K562 (cell line): Measurements from ENCODE around the gene HEG1.

Experiments
- BHLHE40 ChIP-seq: IDR thresholded peaks from 2 replicates; pipeline ENCODE4 v1.6.1; 2011; ENCODE audit warnings: low read length, improper control_type of control experiment
- BRCA1 ChIP-seq, 2 experiments: fragments of 450-650 bp in 1 of 2; sonication (generic) in 1 of 2; formaldehyde crosslinking in 1 of 2; IDR thresholded peaks; 2 replicates each; pipeline versions ENCODE4 v1.5.0 to v1.6.1; 2017 to 2020; ENCODE audit warnings: mild to moderate bottlenecking in 1 of 2, missing genetic modification reagents in 1 of 2
- CTCF ChIP-seq, 3 experiments: IDR thresholded peaks in 2 of 3; conservative IDR thresholded peaks in 1 of 3; 2 replicates each; pipeline ENCODE4 v1.5.1; 2011 to 2012; ENCODE audit warnings: low read length in 3 of 3, mild to moderate bottlenecking in 3 of 3, control low read depth in 2 of 3, improper control_type of control experiment in 1 of 3, inconsistent platforms in 1 of 3, low read depth in 1 of 3, mixed read lengths in 1 of 3, moderate library complexity in 1 of 3; ENCODE audit not compliant: insufficient read depth in 2 of 3
- CUX1 ChIP-seq: fragments of 200-800 bp; sonication (Bioruptor generic); IDR thresholded peaks from 2 replicates; pipeline ENCODE4 v1.6.1; 2016; ENCODE audit warnings: missing genetic modification characterization, missing compliant biosample characterization
- POLR2AphosphoS5 ChIP-seq: IDR thresholded peaks from 2 replicates; pipeline ENCODE4 v1.6.1; 2011; ENCODE audit warnings: mild to moderate bottlenecking, low read depth, low read length, moderate library complexity; ENCODE audit not compliant: control insufficient read depth, insufficient read depth
- POLR2G ChIP-seq: fragments of 200-400 bp; formaldehyde crosslinking; IDR thresholded peaks from 2 replicates; pipeline ENCODE4 v1.6.1; 2017; ENCODE audit warnings: low read depth, mild to moderate bottlenecking, antibody characterized with exemption, low read length, moderate library complexity
- SMC3 ChIP-seq: conservative IDR thresholded peaks from 2 replicates; pipeline ENCODE4 v1.6.1; 2011; ENCODE audit warnings: low read depth, low read length, improper control_type of control experiment; ENCODE audit not compliant: insufficient read depth
- TBL1XR1 ChIP-seq, 2 experiments: IDR thresholded peaks; 2 replicates each; pipeline ENCODE4 v1.6.1; 2012; ENCODE audit warnings: improper control_type of control experiment in 2 of 2, low read length in 2 of 2, mild to moderate bottlenecking in 1 of 2
- TGIF2 ChIP-seq: sonication (generic); formaldehyde crosslinking; IDR thresholded peaks from 2 replicates; pipeline ENCODE4 v1.8.1; 2022; ENCODE audit warnings: mild to moderate bottlenecking, missing genetic modification reagents, moderate library complexity
- USF2 ChIP-seq: sonication (generic); formaldehyde crosslinking; IDR thresholded peaks from 2 replicates; pipeline ENCODE4 v1.5.0; 2020; ENCODE audit warnings: missing genetic modification reagents
- TF ChIP-seq, protein P1 (sequence below): sonication (generic); formaldehyde crosslinking; IDR thresholded peaks from 2 replicates; pipeline ENCODE4 v1.8.1; 2023; ENCODE audit warnings: mild to moderate bottlenecking, missing genetic modification reagents

DNA sequence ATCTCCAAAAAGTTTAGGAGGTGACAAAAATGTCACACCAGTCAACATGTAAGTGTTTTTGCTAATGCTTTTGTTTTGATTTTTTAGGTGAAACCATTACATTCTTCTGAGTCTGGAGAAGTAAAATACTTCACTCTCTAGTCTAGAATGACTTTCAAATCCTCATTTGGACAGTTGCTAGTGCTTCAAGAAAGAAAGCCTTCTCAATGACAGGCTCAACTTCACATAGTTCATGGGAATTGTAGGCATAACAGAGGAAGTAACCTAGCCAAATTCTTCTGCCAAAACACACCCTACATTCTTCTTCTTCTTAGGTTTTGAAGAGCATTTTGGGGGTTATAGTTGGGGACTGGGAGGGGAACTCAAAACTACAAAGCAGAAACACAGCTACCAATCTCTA, 29.4 kb upstream of the HEG1 start:
- TF ChIP-seq, protein P1, sequence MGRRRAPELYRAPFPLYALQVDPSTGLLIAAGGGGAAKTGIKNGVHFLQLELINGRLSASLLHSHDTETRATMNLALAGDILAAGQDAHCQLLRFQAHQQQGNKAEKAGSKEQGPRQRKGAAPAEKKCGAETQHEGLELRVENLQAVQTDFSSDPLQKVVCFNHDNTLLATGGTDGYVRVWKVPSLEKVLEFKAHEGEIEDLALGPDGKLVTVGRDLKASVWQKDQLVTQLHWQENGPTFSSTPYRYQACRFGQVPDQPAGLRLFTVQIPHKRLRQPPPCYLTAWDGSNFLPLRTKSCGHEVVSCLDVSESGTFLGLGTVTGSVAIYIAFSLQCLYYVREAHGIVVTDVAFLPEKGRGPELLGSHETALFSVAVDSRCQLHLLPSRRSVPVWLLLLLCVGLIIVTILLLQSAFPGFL: no peak
- TF ChIP-seq TGIF2 (no peak), POLR2G (no peak), BHLHE40 (no peak), CUX1 (CRISPR knock-in tag) (no peak), CTCF (IDR thresholded peaks at IDR 0.05 in 2 of 3, conservative IDR thresholded peaks at IDR 0.05 in 1 of 3; ENCODE audit: insufficient read depth in 2 of 3, low read depth in 1 of 3, low read length in 3 of 3) (no peak), POLR2AphosphoS5 (no peak), SMC3 (no peak), USF2 (no peak), BRCA1 (IDR thresholded peaks at IDR 0.05) (no peak), BRCA1 (CRISPR knock-in tag; IDR thresholded peaks at IDR 0.05) (no peak), TBL1XR1 (IDR thresholded peaks at IDR 0.05; ENCODE audit: low read length in 2 of 2) (no peak)
